Stimulated activated CD8-positive, alpha-beta memory T cell treated with anti-CD3 and anti-CD28 coated beads, Interleukin-12 subunit alpha, Interleukin-12 subunit beta, amount 100 ng/mL, for 24 hours (primary cell): ENCODE data around the gene COL23A1.
"Not testable (repeated sequence)": the region's sequence is repeated elsewhere in the genome, so short reads cannot be mapped to it uniquely, and the experiment has no call there.

Experiments
- DNase-seq: peaks from one replicate; pipeline ENCODE4 v3.0.0-alpha.2; 2020; ENCODE audit errors: extremely low read depth

COL23A1 gene

GRCh38 chr5:178324481-178325310, 265.5 kb downstream of the COL23A1 start:
- DNase-seq: no peak

- DNase-seq: no peak
Measured at GRCh38 chr5:178323961-178324360, 266.2 kb downstream of the COL23A1 start.

GRCh38 chr5:178323541-178323865, 266.7 kb downstream of the COL23A1 start:
- DNase-seq: no peak

- no peak for DNase-seq
Measured at GRCh38 chr5:178322736-178323540, 267.3 kb downstream of the COL23A1 start.

GRCh38 chr5:178320281-178320855, 269.8 kb downstream of the COL23A1 start:
- no peak for DNase-seq

- DNase-seq: no peak
Measured at GRCh38 chr5:178319541-178320041, 270.6 kb downstream of the COL23A1 start.

- DNase-seq: no peak
Measured at GRCh38 chr5:178318893-178319292, 271.3 kb downstream of the COL23A1 start.

GRCh38 chr5:178318382-178318781, 271.8 kb downstream of the COL23A1 start:
- DNase-seq: no peak

- DNase-seq: not testable (repeated sequence)
Measured at GRCh38 chr5:178317727-178318126, 272.5 kb downstream of the COL23A1 start.

GRCh38 chr5:178314961-178315820, 275.0 kb downstream of the COL23A1 start:
- DNase-seq: no peak

- DNase-seq: no peak
Measured at GRCh38 chr5:178314061-178314660, 276.0 kb downstream of the COL23A1 start.

GRCh38 chr5:178313316-178313715, 276.9 kb downstream of the COL23A1 start:
- no peak for DNase-seq

GRCh38 chr5:178312880-178313282, 277.3 kb downstream of the COL23A1 start:
- DNase-seq: no peak

- DNase-seq: no peak
Measured at GRCh38 chr5:178310130-178310865, 279.9 kb downstream of the COL23A1 start.

- no peak for DNase-seq
Measured at GRCh38 chr5:178309271-178310013, 280.8 kb downstream of the COL23A1 start.

- no peak for DNase-seq
Measured at GRCh38 chr5:178308541-178309092, 281.6 kb downstream of the COL23A1 start.

GRCh38 chr5:178307267-178308045, 282.7 kb downstream of the COL23A1 start:
- DNase-seq: no peak

GRCh38 chr5:178306430-178307225, 283.6 kb downstream of the COL23A1 start:
- DNase-seq: no peak
